Thoracic aorta (tissue), 2 donors: ENCODE measurements around the gene GLUD1. TPM values are rescaled to one million over a fixed set of nuclear protein-coding genes. Genes with fewer than 3 reads are reported as not detected.

Experiments
- ATAC-seq: fragments of 150-250 bp; one replicate; pipeline ENCODE4 v1.8.0; 2017; ENCODE audit warnings: low read depth; ENCODE audit not compliant: insufficient number of reproducible peaks, low FRiP score
- DNase-seq: peaks from one replicate; pipeline ENCODE4 v3.0.0-alpha.2; 2020; ENCODE audit warnings: low spot score
- H3K27ac ChIP-seq, 2 donors: fragments of 200-600 bp; sonication (generic); 1 replicate in 1 of 2; 2 replicates in 1 of 2; pipeline ENCODE4 v1.5.1; 2016; ENCODE audit warnings: mild to moderate bottlenecking in 2 of 2, moderate library complexity in 2 of 2
- H3K27me3 ChIP-seq: fragments of 200-600 bp; sonication (generic); replicated peaks from 2 replicates; pipeline ENCODE4 v1.6.0; 2016; ENCODE audit warnings: mild to moderate bottlenecking; ENCODE audit not compliant: insufficient read depth
- H3K36me3 ChIP-seq: fragments of 200-600 bp; sonication (generic); one replicate; pipeline ENCODE4 v1.5.1; 2016
- H3K4me1 ChIP-seq, 2 donors: fragments of 200-600 bp; sonication (generic); 1 replicate in 1 of 2; 2 replicates in 1 of 2; pipeline versions ENCODE4 v1.5.1 to v1.6.0; 2016; ENCODE audit warnings: low read depth in 2 of 2, mild to moderate bottlenecking in 1 of 2; ENCODE audit not compliant: control insufficient read depth in 1 of 2
- H3K4me3 ChIP-seq: fragments of 200-600 bp; sonication (generic); 2 replicates; pipeline ENCODE4 v1.5.1; 2016; ENCODE audit warnings: mild to moderate bottlenecking
- H3K9me3 ChIP-seq: fragments of 200-600 bp; sonication (generic); 2 replicates; pipeline ENCODE4 v1.5.1; 2016
- CTCF ChIP-seq: fragments of 200-600 bp; sonication (generic); IDR thresholded peaks from one replicate; pipeline ENCODE4 v1.5.1; 2019; ENCODE audit warnings: antibody characterized with exemption
- total RNA-seq, 2 donors: library from RNA; depleted of rRNA; stranded (reverse); fragments of >200 nt; gene quantifications; one replicate each; pipeline versions ENCODE4 v1.1.0 to v1.2.3, GENCODE V29; 2016

Gene GLUD1
- total RNA-seq, 2 donors from 2014 or later: 141 to 189 TPM

DNA sequence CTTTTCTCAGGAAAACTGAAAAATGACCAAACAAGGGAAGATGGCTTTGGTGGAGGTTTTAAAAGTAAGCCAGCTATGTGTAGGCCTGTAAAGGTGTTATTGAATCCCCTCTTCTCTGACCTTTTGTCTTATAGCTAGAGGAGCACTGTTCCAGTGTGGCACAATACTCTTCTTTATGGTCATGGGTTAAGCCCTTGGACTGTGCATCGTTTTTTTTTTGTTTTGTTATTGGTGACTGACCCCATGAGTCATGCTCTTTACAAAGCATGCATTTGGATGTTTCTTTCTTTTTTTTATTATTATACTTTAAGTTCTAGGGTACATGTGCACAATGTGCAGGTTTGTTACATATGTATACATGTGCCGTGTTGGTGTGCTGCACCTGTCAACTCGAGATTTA, 94.2 kb downstream of the GLUD1 start:
- Histone ChIP-seq H3K4me3 (no peak overlapping the region), H3K27me3 (no peaks in the 10 kb centered on the region), H3K36me3 (peaks cover 5% of the 10 kb centered on the region), H3K9me3 (no peaks in the 10 kb centered on the region), H3K4me1 (no peaks in the 10 kb centered on the region), H3K27ac (no peak overlapping the region)
- ATAC-seq: no peak
- TF ChIP-seq CTCF: no peak
- DNase-seq: no peak

Other genes with a start within 250 kb of the GLUD1 start
- 10 to 100 TPM; 49.4 to 55.0 TPM for gene MMRN2, start 137.2 kb downstream of the GLUD1 start, total RNA-seq
- gene SNCG, start 136.2 kb downstream of the GLUD1 start, total RNA-seq: 100 to 1,000 TPM in 1 of 2 donors, 10 to 100 TPM in 1; 50.9 to 167 TPM
- gene ADIRF, start 126.4 kb downstream of the GLUD1 start, total RNA-seq: 100 to 1,000 TPM; 318 to 644 TPM
- gene FAM25A, start 74.5 kb downstream of the GLUD1 start, total RNA-seq: not detected
- 10 to 100 TPM; 18.1 to 28.9 TPM for gene SHLD2, start 363 bp upstream of the GLUD1 start, total RNA-seq
- 1 to 10 TPM in 1 of 2 donors, under 1 TPM in 1; 0.81 to 2.7 TPM for gene NUTM2A, start 130.6 kb upstream of the GLUD1 start, total RNA-seq